GM21619 (cell line): Measurements from ENCODE around the gene C1QL1.

ENCODE experiments used
- ATAC-seq: cut with Tn5 transposase; IDR thresholded peaks from one replicate; pipeline ENCODE4 v1.9.1; 2021; ENCODE audit not compliant: unreplicated experiment

C1QL1 gene

DNA sequence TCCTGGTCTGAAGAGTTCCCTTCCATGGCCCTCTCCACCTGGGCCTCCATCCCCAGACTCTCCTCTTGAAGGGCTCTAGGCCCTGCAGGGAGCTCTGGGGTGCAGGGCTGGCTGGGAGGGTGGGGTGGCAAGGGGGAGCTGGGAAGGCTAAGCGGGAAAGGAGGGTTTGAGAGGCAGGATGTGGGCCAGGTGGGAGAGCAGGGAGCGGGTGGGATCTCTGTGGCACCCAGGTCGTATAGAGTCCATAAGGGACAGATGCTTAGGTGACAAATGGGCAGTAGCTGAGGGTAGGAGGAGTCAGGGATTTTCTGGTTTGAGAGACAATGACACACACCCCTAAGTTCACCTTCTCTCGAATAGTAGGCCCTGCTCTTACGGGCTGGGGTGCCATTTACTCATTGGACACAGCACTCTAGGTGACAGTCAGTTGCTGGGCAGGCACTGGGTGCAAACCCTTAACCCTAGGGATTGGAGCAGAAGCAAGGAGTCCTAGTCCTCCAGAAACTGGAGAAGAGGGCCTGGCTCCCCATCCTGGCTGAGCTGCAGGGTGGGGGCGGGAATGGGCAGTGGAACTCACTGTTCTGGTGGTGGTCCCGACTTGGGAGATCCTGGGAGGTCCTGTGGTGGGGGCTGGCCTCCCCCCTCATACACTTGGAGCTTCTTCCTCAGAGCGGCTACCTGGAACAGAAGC is 35.9 kb downstream of the C1QL1 start:
- no peak for ATAC-seq

GRCh38 chr17:44931376-44931775 is 36.7 kb downstream of the C1QL1 start:
- no peak for ATAC-seq

- no peak for ATAC-seq
Observed at GRCh38 chr17:44930667-44931066, 37.4 kb downstream of the C1QL1 start.

DNA sequence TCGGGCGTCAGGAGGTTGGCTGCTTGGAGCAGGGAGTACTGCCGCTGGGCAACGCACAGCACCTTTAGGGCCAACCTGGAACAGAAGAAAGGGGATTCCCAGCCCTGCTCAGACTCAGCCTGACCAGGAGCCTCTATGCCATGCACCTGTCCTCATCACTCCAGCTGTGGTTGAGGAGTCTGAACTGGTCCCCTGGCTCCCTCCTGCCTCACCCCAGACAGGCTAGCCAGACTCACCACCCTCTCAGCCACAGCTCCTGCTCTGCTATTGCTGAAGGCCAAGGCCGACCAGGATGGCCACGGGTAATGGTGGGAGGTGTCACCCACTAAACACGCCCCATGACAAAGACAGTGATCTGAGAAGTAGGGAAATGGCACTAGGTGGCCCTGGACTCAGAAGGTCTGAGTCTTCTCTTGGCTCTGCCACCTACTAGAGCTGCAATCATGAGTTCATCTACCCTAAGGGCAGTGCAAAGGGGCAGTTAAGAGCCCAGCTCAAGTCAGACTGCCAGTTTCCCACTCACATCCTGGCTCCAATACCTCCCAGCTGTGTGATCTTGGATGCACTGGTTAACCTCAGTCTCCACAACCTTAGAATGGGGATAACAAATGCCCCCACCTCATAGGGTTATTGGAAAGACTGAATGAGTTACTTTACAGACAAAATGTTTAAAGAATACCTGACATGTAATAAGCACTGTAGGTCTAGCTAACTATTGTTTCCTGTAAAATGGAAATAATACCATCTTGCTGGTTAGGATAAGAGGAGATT is 39.0 kb downstream of the C1QL1 start:
- no peak for ATAC-seq

DNA sequence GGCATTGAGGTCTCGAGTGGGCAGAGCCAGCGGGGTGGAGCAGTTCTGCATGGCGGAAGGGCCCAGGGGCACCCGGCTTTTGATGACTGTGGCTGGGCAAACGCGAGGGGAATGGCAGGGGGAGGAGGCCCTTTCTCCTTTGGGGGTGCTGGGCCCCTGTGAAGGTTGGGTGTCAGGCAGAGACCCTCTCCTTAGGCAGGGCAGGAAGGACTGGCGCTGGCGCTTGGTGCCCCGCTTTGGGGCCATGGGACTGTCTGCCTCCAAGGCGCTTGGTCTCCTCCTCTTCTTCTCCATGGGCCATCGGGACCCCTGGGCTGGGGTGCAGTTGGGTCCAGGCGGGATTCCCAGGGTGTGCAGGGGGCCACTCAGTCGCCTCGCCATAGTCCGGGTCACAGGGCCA is 40.0 kb downstream of the C1QL1 start:
- ATAC-seq: no peak

GRCh38 chr17:44927696-44928095 is 40.4 kb downstream of the C1QL1 start:
- ATAC-seq: no peak

DNA sequence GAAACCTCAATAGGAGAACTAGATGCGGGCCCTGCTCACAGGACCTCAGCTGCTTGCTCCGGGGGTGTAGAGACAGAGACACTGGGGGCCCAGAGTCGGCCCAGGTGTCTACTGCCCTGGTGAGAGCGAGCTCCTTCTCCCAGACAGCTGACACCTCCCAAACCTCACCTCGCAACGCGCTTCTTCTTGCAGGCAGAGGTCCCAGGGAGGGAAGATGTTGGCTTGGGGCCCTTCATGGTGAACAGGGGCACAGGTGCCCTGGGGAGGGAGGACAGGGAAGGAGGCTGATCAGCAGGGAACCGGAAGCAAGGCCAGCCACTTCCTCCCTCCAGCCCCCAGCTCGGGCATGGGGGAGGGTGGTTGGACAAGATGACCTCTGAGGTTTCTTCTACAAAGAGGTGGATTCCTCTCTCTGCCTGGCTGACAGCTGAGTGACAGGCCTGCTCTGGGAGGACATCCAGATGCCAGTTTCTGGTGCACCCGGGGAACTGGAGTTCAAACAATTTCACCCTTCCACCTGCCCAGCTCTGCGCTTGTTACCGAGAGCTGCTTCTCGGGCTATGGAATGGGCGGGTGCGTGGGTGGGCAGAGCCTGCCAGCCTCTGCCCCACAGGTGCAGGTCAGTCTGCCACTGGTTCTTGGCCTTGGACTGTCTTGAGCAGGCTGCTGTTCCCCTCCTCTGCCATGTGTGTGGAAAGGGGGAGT is 41.1 kb downstream of the C1QL1 start:
- no peak for ATAC-seq

DNA sequence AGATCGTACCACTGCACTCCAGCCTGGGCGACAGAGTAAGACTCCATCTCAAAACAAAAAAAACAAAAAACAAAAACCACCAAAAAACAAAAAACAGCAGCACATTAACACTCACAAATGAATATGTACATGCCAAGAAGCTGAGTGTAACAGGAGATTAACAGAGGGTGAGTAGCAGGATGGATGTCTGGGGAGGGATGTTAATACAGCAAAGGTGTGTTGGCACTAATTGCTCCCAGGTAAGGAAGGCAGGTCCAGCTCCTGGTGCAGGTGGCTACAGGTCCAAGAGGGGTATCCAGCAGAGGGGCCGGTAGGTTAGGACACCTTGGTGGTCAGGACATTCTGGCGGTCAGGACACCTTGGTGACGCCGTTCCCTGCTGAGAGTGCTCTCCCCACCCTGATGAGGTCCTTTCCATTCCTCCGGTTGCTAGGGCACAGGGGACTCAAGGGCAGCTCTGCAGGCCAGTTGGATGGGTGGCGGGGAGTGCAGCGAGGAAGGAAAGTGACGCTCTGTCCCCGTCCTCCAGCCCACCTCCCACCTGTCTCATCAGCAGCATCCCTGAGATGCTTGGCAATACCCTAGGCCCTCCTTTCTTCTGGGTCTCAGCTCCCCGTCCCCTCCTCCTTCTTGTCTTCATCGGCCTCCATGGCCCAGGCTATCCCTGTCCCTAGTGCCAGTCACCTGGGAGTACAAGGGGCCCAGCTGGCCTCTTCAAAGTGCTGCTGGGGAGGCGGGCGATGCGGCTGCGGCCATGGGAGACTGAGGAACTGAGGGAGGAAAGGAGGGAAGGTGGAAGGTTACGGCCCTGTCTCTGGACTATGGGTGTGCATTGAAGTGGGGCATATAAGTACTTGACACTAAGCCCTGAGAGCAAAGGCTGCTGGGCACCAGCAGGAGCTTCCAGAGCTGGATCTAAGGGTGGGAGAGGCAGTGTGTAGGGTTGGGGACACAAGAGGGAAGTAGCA is 42.1 kb downstream of the C1QL1 start:
- no peak for ATAC-seq

DNA sequence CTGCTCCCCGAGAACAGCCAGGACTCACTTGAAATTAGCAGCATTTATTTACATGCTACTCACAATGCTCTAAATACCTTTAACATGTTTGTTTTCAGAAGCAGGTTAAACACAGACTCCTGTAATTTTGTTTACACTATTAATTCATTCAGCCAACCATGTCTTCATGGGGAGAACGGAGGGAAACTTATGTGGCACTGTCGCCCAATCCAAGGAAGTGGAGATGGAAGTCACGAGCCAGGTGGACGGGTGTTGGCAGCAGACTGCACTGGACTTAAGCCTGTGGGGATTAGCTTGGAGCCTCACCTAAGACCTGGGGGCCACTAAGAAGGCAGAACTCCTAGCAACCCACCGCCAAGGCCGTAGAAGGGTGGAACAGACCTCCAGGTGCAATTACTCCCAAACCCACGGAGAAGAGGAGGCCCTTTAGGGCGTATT is 44.0 kb downstream of the C1QL1 start:
- ATAC-seq: no peak

DNA sequence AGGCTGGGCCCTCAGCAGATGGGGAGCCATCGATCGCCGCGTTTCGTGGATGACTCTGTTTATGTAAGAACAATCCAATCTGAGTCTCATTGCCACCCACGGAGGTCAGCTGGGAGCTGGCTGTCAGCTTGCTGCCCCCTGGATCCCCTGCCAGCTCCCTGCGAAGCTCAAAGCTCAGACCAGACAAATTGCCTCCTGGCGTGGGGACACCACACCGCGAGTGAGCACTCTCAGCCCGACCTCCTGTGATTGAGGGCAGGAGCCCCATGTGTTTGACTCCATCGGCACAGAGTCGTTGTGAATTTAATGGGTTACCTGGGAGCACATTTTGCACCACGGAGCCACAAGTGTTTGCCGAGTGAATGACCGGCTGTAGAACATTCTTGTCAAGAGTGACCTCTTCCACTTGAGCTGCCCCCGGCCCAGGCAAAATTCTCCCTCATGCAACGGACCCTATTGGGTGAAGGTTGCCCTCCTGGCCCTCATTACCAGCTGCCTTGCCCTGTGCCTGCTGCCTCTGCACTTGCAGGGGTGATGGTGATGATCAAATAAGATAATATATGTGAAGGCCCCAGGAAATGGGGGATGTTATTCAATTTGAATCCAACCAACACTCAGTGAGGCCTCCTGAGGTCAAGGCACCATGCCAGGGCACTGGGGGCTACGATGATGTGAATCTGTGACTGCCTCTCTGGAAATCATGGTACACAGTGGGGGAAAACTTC is 45.2 kb downstream of the C1QL1 start:
- no peak for ATAC-seq

- no peak for ATAC-seq
Observed at GRCh38 chr17:44922136-44922535, 46.0 kb downstream of the C1QL1 start.

GRCh38 chr17:44921122-44921882 is 46.8 kb downstream of the C1QL1 start:
- ATAC-seq: no peak

- no peak for ATAC-seq
Observed at GRCh38 chr17:44920565-44920940, 47.5 kb downstream of the C1QL1 start.

- peak; percentile 73 for ATAC-seq
Observed at GRCh38 chr17:44919885-44920564, 48.1 kb downstream of the C1QL1 start.

GRCh38 chr17:44919411-44919810 is 48.7 kb downstream of the C1QL1 start:
- ATAC-seq: no peak

DNA sequence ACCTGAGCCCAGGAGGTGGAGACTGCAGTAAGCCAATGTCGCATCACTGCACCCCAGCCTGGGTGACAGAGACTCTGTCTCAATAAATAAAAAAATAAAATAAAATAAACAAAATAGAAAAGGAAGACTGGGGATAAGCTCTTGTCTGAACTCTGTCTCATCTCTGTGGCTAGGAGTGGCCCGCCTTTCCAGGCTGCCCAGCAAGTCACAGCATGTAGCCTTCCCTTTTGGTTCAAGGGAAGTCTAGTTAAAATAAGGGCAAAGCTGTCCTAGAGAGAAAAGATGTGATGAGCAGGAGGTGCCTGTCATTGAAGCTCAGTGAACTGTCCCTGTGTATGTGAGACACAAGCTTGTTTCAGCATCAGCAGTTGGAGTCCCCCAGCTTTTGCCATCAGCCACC is 50.1 kb downstream of the C1QL1 start:
- ATAC-seq: no peak

- no peak for ATAC-seq
Observed at GRCh38 chr17:44917456-44917855, 50.6 kb downstream of the C1QL1 start.

DNA sequence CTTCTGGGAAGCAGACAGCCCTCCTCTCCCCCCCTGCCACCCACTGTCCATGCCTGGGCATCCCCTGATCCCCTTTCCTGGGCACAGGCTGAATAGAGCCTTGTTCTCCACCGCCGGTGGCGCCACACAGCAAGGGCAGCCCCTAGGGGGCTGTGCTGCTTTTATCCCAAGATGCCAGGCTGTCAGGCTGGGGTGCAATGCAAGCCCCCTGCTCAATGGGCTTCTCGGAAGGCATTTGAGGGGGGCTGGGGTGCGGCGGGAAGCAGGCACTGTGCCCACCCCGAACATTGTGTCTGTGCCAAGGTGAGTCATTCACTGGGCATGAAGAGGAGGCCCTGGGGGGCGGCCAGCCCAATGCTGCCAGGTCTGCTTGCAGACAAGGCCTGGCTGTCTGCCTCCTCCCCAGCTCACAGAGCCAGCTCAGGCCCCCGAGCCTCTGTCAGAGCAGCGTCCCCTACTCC is 51.3 kb downstream of the C1QL1 start:
- ATAC-seq: no peak
